Ramos (cell line): ENCODE results near the gene DCAF10.
"Not testable (repeated sequence)": the region's sequence is repeated elsewhere in the genome, so short reads cannot be mapped to it uniquely, and the experiment has no call there.

Experiments used
- in situ Hi-C: fragments of 300-500 bp; cut with MboI; formaldehyde crosslinking; loops from one replicate; pipeline ENCODE4 v1.14.3; 2022; ENCODE audit warnings: low sequenced_read_pairs; ENCODE audit not compliant: unreplicated experiment

The DCAF10 gene

DNA sequence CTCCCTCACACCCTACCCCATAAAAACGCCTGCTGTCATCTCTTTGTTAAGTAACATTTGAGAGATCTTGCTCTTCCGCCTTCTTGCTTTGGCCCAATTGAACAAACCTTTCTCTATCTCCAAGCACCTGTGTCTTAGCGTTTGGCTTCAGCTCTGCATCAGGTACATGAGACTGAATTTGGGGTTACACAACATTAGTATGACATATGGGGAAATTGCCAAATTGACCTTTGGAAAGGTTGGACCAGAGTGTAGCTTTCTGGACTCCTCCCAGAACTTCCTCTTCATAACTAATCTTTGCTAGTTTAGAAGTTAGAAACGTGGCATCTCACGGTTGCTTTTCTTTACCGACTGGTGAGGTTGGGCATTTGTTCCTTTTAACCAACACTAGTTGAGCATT is 12.3 kb upstream of the DCAF10 start:
- in situ Hi-C loops, result no loop called here

DNA sequence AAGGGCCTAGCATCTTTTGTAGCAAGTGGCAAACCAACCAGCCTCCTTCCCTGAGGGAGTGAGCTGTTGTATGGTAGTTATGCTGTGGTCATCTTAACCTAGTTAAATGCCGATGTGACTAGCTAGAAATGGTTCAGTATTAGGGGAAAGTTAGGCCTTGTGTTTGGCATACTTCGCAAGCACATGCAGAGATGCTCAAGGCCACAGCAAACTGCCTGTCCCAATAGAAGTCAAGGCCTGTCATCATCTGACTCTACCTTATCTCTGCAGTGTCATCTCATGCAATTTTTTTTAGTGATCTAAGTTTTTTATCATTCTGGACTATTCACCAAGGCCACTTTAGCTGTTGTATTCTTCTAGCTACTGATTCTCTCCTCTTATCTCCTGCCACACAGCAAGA is 10.5 kb upstream of the DCAF10 start:
- in situ Hi-C loops, result no loop called here

DNA sequence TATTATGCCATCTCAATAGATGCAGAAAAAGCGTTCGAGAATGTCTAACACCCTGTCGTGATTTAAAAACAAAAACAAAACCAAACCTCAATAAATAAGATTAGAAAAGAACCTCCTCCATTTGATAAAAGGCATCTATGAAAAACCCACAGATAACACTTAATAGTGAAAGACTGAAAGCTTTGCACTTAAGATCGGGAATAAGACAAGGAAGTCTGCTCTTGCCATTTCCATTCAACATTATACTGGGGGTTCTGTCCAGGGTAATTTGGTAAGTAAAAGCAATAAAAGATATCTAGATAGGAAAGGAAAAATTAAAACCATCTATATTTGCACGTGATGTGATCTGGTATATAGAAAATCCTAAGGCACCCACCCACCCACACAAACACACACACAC is 8.5 kb upstream of the DCAF10 start:
- in situ Hi-C loops, result no loop called here

- in situ Hi-C loops, result no loop called here
Measured at GRCh38 chr9:37796232-37796631, 4.4 kb upstream of the DCAF10 start.

DNA sequence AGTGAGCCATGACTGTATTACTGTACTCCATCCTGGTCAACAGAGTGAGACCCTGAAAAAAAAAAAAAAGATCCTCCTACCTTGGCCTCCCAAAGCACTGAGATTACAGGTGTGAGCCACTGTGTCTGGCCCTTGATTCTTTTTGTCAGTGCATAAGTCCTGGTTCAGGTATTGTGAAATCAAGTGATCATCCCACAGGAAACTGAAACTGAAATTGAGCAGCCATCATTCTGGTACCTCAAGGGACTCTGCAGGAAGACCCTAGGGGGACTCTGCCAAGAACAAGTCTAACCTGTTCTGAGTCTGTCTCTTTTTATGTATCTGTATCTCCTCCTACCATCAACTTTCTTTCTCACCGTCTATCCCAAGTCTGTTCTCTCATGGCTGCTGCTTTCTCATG is 1.9 kb upstream of the DCAF10 start:
- in situ Hi-C loops, result no loop called here

DNA sequence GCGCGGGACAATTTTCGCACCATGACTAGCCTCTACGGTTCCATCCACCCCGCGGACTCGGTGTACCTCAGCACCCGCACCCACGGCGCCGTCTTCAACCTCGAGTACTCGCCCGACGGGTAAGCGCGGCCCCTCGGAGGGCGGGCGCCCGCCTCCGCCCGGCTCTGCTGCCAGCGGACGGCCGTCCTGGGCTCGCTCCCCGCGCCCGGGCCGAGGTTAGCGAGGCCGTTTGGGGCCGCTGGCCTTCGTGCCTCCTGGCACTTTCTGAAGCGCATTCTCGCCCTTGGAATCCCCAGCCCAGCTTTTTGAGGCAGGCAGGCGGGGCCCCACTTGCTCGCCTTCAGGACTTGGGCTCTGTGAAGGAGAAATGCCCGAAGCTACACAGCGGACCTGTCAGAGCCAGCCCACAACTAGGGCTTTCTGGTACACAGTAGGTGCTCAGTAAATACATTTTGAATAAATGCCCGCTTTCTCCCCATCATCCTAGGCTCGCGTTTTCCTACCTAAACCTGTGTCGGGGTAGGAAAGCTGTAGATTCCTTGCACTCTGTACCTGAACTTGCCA is 772 bp downstream of the DCAF10 start:
- in situ Hi-C loops, result no loop called here

- in situ Hi-C loops, result no loop called here
Measured at GRCh38 chr9:37801959-37802711, 1.5 kb downstream of the DCAF10 start.

DNA sequence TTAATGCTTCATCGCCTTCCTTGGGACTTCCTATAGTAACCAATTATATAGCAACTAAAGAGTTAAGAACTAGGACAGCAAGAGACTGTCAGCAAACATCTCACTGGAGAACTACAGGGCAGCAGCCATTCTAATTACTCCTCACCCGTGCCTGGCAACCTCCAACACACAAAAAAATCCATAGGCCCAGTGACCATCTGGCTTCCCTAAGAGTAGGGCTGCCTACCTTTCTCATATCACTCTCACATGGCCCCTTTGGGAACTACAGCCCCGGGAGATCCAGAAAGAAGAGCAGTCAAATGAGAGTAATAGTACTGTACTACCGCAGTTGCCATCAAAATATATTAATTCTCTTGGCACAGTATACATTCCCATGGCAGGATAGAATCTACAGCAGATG is 5.7 kb downstream of the DCAF10 start:
- in situ Hi-C loops, result no loop called here

- in situ Hi-C loops, result not testable (repeated sequence)
Measured at GRCh38 chr9:37809676-37810075, 9.1 kb downstream of the DCAF10 start.

GRCh38 chr9:37811906-37812476 is 11.4 kb downstream of the DCAF10 start:
- in situ Hi-C loops, result no loop called here

- in situ Hi-C loops, result no loop called here
Measured at GRCh38 chr9:37812773-37813379, 12.3 kb downstream of the DCAF10 start.

DNA sequence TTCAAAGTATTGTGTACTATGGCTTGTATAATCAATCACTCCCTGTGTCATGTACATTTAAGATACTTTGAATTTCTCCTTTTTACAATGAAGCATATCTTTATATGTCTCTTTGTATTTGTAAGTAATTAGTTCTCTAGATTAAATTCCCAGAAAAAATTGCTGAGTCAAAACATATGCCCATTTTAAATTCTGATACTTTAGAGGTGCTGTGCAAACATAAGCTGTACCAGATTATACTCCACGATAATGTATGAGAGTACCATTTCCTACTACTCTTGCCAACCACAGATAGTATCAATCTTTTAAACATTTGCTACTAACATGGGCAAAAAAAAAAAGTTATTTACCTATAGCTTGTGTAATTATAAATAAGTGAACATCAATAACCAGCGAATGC is 18.3 kb downstream of the DCAF10 start:
- in situ Hi-C loops, result no loop called here

DNA sequence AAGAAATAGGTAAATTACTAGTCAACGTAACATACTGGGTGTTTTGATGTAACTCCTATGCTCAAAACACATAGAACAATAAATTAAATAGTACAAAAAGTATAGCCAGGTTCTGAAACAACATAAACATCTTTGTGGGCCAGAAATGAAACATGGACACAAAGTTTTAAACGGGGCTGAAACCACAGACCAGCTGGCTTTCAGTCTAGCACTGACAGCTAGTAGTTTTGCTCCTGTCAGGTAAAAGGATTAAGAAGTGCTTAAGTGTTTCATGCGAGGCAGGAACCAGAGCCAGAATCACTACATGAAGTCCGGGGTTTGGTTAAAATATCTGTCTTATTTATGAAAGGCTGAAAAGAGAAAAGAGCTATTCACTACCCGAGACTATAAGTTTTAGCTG is 19.5 kb downstream of the DCAF10 start:
- in situ Hi-C loops, result no loop called here

DNA sequence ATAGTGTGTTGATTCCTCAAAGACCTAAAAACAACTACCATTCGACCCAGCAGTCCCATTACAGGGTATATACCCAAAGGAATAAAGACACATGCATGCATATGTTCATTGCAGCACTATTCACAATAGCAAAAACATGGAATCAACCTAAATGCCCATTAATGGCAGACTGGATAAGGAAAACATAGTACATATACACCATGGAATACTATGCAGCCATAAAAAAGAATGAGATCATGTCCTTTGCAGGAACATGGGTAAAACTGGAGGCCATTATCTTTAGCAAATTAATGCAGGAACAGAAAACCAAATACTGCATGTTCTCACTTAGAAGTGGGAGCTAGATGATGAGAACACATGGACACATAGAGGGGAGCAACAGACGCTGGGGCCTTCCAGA is 24.6 kb downstream of the DCAF10 start:
- in situ Hi-C loops, result not testable (repeated sequence)

DNA sequence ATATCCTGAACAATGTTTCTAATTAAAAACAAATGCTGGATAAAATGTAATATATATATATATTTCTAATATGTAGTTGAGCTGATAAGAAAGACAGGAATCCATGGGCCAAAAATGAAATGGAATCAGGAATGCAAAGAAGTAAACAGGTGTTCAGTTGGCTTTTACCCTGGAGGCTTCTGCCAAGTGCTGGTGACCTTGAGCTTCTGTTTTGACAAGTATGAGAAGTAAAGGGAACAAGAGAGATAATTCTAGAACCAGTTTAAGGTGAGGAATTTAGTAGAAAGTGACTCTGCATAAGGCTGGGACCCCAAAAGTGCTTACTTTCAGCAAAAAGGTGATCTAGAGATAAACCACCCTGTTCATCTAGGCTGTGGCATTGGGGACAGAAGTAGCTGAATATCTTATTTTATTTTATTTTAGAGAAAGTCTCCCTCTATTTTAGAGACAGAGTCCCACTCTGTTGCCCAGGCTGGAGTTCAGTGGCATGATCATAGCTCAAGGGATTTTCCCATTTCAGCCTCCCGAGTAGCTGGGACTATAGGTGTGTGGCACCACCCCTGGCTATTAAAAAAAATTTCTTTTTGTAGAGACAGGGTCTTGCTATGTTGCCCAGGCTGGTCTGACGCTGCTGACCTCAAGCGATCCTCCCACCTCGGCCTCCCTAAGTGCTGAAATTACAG is 27.0 kb downstream of the DCAF10 start:
- in situ Hi-C loops, result no loop called here

DNA sequence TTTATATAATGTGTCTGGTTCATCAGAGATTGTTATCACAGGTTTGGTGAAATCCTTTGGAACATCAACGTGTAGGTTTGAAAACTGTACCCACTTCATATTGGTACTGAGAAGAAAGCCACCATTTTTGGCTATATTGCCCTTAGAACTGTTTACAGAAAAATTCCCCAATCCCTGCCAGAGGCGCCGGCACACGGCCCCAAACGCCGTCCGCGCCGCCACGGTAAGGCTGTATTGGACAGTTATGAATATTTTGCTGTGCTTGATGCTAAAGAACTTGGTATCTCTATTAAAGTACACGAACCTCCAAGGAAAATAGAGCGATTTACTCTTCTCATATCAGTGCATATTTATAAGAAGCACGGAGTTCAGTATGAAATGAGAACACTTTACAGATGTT is 35.2 kb downstream of the DCAF10 start:
- in situ Hi-C loops, result no loop called here

DNA sequence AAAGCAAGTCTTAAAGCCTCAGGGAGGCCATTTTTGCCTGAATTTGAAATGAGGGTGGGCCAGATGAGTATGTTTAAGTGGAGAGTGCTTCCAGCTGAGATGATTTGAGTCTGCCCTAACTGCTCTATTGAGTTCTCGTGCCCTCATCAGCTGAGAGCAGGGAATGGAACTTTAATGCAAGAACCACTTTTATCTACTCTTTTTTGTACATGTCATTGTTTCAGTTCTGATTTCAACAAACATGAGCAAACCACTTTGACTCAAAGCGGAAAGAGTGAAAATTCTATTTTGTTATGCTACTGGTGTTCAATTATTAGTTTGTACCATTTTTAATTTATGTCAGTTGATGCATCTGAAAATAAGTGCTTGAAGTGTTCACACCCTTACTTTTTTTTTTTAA is 35.8 kb downstream of the DCAF10 start:
- in situ Hi-C loops, result no loop called here

- in situ Hi-C loops, result no loop called here
Measured at GRCh38 chr9:37839496-37840461, 39.2 kb downstream of the DCAF10 start.

- in situ Hi-C loops, result no loop called here
Measured at GRCh38 chr9:37840560-37841194, 40.1 kb downstream of the DCAF10 start.
